NCI-H1105 treated with DMSO at 0.1 percent for 48 hours (cell line): ENCODE results near the gene CDC42BPG.
"Not testable (repeated sequence)": the region's sequence is repeated elsewhere in the genome, so short reads cannot be mapped to it uniquely, and the experiment has no call there.

Experiments used
- DNase-seq: peaks from one replicate; lab custom pipeline; 2025; lab: John Stamatoyannopoulos, UW

CDC42BPG gene

DNA sequence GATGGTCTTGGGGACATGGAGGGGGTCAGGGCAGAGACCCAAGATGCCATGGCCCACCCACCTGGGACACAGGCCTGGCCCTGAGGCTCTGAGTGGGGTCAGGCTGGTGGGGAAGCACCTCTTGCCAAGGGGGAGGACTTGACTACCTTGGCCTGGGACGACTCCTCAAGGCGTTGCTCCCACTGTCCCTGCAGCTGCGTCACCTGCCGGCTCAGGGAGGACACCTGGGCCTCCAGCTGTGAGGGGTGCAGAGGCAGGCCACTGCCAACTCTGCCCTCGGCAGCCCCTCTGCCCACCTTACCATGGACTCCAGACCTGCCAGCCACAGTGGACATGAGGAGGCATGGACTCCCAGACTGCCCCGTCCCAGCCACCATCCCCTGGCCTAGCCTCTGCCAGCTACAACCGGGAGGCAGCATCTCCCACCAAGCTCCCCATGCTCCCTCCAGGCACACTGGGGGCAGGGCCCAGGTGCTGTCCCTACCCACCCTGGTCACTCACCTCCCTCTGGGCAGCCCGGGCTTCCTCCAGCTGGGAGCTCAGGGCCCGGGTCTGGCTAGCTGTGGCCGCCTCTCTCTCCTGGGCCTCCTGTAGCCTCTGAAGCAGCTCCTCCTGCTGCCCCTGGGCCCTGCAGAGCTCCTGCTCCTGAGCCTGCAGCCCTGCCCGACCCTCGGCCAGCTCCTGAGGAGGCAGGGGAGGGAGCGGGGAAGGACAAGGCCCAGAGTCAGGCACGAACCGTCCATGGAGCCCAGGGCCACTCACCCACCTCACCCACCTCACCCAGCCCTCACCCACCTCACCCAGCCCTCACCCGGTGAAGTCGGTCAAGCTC, 8.6 kb downstream of the CDC42BPG start:
- DNase-seq, result no peak

DNA sequence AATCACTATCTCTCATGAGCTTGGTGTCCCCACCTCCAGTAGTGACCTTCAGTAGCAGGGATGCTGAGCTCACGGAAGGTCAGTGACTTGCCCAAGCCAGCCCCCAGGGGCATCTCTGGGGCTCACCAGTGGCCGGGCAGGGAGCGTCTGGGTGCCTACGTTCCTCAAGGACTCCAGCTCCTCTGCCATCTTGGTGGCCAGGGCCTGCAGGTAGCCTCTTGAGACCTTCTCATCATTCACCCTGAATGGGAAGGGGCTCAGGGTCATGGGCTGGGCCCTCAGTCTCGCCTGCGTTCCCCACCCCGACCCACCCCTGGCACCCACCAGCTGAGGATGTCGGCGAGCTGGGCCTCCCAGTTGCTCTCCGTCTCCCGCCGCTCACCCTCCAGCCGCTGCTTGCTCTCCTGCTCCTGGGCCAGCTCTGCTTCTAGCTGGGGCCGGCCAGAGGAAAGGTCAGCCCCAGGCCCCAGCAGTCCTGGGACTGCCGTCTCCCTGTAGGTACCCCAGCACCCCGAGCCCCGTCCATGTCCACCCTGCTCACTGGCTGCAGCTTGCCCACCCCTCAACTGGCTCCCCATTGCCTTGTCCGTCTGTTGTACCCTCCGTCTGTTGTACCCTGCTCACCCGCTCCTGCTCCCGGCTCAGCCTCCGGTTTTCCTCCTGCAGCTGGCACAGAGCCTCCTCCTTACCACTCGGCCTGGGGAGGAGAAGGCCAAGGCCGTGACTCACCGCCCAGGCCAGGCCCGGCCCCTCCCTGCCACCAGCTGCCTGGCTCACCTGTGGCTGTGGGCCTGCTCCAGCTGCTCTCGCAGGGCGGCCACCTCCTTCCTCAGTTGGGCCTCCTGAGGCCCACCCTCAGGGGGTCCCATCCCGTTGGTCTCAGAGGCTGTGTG, 9.5 kb downstream of the CDC42BPG start:
- DNase-seq, result no peak

DNA sequence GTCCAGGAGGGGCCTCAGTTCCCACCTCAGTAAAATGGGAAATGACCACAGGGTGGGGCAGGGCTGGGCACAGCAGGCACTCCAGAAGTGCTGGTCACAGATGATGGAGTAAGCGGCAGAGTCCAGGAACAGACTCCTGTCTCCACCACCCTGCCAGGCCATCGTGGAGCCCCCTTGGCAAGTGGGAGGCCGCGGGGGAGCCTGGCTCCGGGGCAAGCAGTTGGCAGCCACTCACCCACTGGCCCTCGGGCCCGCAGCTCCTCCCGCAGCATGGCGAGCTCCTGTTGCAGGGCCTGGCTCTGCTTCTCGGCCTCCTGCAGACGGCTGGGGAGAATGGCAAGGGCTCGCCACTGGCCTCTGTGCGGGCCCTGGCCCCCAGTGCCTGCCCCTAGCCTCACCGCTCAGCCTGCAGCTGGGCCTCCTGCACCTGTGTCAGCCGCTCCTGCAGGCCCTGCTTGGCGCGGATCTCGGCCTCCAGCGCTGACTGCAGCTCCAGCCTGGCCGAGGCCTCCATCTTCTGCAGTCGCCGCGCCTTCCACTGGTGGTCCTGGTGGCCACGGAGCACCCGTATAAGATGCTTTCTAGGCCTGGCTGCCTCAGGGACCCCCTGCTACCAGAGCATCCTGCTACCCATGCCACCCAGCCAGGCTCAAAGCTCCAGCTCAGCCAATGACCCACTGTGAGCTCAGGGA, 10.3 kb downstream of the CDC42BPG start:
- DNase-seq, result no peak

DNA sequence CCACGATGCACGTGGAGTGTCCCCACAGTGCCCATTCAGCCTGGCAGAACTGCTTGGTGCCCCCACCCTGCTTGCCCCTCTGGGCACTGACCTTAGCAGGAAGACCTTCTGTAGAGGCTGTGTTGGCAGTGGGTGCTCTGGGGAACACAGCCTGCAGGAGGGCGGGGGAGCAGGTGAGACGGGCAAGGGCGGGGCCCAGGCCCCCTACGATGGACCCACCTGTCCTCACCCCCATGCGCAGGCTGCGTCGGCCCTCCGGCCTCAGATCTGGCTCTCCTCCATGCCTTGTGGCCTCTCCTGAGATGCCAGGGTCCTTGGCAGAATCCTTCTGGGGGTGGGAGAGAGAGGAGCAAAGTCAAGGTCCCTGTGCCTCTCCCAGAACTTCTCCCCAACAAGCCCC, 10.9 kb downstream of the CDC42BPG start:
- DNase-seq, result no peak

DNA sequence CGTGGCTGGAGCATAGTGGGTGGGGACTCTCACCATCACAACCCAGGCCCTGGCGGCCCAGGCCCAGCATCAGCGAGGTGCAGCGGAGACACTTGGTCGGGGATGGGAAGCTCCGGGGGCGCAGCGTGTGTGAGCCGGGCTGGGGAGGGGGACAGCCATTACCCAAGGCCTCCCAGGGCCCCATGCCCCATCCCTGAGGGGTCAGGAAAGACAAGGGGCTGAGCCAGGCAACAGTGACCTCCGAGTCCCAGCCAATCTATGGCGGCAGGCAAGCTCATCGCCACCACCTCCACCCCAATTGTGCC, 11.3 kb downstream of the CDC42BPG start:
- DNase-seq, result no peak

DNA sequence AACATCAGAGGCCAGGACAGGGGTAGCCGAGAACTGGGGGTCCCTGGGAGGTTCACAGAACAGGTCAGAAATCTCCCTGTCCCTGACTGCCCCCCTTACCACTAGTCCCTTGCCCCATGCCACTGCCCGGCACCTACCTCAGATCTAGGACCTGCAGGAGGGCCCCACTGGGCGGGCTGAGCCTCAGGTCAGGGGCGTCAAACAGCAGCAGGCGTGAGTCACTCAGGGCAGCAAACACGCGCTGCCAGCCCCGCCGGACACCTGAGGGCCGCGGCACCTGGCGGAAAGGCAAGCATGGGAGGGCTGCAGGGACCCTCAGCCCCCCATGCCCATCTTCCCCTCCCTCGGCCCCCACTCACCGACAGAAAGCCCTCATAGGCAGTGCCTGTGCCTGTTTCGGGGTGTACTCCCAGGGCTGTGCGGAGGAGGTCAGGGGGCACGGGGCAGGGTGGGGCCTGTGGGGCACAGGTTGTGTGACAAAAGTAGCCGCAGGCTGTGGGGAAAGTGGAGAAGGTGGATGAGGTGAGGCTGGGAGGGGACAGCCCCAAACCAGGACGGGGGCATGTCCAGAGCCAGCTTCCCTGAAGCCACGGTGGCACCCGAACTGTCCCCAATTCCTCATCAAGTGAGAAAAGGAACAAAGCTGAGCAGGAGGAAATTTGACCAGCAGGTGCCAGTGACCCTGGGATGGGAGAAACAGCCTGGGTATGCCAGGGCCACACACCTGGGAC, 11.8 kb downstream of the CDC42BPG start:
- no peak for DNase-seq

DNA sequence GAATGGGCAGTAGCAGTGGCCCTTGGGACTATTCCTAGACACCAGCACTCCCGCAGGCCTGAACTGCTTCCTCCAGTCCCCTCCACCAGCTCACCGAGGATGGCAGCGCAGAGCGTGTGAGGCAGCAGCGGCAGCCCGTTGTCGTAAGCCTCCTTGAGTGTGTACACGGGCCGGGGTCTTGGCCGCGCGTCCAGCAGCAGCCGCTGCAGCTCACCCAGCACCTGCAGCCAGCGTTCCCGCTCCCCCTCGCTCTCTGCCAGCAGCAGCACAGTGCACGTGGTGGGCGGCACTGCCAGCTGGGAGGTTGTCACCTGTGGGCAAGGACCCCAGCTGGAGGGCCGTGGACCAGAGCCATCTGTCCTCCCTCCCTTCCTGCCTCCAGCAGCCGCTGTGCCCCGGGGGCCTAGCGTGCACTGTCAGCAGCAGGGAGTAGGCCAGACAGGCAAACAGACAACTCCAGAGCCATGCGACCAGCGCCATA, 13.0 kb downstream of the CDC42BPG start:
- no peak for DNase-seq

DNA sequence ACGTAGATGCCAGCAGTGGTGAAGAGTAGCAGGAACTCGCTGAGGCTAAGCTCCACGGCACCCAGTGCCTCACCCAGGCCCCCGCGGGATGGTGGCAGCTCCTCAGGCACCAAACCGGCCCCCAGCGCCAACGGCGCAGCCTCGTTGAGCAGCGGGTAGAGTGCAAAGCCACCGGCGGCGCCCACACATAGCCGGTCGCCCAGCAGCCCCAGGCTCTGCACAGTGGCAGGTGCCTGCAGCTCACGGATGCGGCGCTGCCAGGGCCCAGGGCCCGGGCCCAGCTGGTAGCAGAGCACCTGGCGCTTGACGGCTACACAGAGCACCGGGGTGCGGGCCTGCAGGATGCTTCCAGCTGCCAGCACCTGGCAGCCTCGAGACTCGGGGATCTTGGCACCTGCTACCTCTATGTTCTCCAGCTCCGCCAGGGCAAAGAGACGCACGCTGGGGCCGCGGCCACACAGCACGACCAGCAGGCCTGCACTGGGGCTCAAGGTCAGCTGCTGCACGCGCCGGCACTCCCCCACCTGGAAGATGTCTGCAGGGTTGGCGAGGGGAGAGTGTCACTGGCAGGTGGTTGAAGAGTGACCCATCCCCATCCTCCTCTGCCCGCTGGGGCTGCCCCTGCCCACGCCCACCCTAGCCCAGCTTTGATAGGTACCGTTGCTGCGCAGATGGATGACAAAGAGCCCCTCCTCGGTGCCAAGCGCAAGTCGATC, 14.8 kb downstream of the CDC42BPG start:
- no peak for DNase-seq

DNA sequence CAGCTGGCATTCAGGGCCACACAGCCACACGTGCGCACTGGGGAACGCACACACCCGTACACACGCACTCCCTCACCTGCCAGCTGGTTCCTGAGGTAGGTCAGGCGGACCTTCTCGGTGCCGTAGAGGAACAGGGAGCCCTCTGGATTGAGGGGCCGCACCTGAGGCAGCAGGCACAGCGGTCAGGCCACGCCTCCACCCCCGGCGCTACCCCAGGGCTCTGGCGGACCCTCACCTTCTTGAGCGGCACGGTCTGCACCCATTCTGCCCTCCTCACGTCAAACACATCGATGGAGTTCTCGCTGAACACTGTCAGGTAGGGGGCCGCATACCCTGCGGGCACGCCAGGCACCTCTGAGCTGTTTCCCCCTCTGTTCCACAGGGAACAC, 17.0 kb downstream of the CDC42BPG start:
- DNase-seq, result no peak

DNA sequence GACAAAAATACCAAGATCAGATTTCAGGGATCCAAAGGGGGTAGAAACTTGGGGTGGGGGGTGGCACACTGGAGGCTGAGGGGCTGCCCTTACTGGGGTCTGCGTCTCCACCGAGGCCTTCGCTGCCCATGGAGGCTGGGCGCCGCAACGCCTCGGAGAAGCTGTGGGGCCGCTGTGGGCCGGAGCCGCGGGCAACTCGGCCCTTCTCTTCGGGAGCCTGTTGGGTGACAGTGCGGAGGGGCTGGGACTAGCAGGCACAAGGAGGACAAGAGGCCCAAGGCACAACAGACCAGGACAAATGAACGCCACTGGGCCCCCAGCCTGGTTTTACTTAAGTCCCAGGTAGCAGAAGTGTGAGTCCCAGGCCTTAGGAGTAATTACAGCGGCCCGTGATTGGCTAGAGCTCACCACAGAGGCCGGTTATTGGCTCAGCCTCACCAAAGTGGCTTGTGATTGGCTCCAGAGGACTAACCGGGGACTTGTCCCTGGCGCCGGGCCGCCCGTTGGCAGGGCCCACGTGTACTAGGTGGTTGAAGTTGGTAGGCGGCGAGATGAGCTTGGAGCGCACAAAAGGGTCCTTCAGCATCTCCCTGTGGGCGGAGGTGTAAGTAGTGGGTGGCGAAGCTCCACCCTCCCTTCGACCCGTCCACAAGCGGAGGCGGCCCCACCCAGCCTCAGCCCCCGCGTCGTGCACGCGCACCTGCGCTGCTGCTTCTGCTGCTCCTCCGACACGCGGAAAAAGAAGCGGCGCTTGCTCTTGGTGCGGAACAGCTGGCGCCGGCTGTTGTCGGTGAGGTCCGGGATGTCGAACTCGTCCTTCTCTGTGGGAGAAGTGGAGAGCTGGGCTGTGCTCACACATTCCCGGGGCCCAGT, 17.6 kb downstream of the CDC42BPG start:
- DNase-seq, result no peak

DNA sequence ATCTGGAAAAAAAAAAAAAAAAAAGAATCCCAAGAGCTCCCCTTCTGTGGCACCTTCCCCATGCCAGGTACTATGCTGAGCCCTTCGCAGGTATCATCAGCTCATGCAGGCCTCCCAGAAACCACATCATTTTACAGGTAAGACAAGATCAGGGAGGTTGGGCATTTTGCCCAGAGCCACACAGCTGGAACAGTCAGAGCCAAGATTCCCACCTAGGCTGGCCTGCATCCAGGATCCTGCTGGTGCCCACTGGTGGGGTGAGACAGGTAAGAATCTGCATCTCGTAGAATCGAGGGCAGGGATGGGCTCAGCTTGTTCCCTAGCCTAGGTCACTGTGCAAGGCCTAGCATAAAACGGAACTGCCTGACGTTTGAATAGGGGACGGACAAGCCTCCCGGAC, 18.4 kb downstream of the CDC42BPG start:
- no peak for DNase-seq

DNA sequence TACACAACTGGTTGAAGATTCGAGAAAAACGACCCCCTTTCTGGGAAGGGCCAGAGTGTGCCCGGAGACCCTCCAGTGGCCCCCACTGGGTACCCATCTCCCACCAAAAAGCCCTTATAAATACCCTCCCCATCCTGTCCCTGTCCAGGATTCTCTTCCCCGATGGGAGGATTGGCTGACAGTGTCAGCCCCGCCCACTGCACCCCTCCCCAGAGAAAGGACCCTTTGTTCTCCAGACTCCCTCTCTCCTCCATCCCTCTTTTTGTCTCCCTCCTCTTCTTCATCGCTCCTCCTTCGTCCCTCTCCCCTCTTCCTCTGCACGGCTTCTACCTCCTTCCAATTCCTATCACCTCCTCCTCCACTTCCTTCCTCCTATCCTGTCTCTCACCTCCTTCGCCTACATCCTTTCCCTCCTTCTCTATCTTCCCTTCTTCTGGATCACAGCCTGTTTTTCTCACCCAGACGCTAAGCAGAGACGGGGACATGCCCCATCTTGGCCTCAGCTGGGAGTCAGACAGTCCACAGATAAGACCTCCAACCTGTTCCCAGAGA, 20.8 kb downstream of the CDC42BPG start:
- no peak for DNase-seq

DNA sequence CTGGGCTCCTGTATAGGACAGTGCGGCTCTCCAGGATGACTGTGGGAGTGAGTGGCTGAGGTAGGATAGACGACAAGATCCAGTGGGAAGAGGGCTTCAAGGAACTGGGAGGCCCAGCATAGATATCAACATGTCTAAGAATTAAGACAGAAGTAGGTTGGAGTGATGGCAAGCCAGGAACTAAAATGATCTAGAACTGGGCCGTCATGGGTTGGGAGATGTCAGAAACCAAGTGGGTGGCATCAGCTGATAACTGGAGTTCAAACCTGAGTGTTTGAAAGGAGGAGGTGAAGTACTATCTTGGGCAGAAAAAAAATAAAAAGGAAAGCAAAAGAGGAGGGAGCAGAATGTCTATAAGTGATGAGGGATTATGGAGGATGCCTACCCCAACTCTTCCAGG, 27.0 kb downstream of the CDC42BPG start:
- no peak for DNase-seq

DNA sequence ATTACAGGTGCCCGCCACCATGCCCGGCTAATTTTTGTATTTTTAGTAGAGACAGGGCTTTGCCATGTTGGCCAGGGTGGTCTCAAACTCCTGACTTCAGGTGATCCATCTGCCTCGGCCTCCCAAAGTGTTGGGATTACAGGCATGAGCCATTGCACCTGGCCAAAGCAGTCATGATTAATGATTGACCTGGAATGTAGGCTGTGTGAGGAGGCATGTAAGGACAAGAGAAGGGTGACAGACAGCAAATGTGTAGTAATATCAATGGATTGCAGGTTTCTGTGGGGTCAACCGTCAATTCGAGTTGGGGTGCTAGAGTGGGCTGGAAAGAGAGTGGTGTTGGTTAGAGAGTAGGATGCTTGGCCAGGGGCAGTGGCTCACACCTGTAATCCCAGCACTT, 29.0 kb downstream of the CDC42BPG start:
- not testable (repeated sequence) for DNase-seq

DNA sequence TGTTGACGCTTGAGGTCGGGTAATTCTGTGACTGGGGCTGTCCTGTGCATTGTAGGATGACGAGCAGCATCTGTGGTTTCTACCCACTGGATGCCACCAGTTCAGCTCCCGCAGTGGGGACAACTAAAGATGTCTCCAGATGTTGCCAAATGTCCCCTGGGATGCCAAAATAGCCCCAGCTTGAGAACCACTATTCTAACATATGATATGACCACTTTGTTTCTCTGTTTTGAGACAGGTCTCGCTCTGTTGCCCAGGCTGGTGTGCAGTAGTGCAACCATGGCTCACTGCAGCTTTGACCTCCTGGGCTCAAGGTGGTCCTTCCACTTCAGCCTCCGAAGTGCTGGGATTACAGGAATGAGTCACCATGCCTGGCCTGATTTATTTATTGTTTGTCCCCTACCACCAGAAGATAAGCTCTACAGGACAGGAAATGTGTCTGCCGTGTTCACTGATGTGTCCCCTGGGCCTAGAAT, 29.7 kb downstream of the CDC42BPG start:
- DNase-seq, result no peak

DNA sequence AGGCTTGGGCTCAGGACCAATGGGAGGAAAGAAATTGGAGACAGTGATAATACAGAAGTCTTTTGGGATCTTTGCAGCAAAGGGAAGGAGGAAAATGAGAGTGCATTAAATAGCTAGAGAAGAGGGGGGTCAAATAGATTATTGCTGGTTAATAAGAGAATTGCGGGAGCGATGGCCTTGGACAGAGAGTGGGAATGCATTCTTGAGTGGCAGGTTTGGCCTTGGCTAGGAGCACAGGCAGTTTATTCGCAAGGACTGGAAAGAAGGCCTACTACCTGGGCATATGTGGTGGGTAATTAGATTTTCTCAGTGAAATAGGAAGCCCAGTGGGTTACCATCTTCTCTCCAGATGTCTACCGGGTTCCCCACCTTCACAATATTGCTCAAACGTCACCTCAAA, 30.6 kb downstream of the CDC42BPG start:
- DNase-seq, result no peak

DNA sequence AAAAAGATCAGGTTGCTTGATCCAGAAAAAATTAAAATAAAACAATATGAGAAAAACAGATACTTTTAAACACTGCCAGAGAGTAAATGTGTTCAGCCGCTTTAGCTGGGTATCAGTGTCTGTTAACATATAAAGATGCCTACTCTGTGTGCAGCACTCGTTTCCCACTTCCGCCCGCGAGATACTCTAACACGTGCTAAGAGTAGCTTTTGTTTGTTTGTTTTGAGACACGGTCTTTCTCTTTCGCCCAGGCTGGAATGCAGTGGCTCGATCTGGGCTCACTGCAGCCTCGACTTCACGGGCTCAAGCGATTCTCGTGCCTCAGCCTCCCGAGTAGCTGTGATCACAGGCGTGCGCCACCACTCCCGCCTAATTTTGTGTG, 33.6 kb downstream of the CDC42BPG start:
- DNase-seq, result no peak

DNA sequence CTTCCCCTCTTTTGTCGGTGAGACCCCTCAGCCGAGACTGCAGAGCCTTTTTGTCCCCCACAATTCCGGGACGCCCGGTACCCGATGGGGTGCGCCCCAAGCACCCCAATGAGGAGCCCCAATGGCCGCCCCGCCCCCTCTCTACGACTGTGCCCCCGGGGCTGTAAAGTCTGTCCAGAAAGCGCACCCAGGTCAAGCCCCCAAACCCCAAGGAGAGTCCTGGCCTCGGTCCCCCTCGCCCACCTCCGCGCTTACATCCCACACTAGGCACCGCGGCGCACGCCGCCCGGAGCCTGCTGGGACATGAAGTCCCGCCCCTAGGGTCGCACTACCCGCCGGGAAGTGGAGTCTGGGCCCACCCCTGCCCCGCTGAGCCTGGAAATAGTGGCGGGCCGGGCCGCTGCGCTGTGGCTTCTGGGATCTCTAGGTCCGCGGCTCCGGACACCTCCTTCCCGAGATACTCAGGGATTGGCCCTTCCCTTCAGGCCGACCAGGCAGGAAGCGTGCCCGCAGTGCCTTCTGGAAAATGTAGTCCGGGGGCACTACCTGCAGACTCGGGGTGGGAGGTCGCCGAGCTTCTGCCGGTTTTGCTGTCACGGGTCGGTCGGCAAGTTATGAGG, 34.1 kb downstream of the CDC42BPG start, which contains the start of gene MEN1:
Gene MEN1 (minus strand): TSS at position 281 of the 620 bp plus-strand sequence. CDS start 442 bp downstream, outside the sequence.
- peak; percentile 98 for DNase-seq

DNA sequence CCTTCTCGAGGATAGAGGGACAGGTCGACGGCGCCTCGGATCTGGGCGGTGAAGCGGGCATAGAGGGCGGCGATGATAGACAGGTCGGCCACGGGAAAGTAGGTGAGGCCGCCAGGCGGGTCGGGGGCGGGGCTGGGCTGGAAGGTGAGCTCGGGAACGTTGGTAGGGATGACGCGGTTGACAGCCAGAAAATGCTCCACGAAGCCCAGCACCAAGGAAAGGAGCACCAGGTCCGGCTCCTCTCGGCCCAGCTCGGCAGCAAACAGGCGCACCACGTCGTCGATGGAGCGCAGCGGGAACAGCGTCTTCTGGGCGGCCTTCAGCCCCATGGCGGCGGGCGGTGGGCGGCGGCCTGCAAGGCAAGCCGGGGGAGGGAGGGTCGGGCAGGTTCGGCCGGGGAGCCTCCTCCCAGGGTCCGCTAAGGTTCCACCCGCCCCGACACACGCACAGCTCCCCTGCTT, 34.6 kb downstream of the CDC42BPG start:
- peak; percentile 20 for DNase-seq
